ENCODE data around the gene NECTIN1. TPM values are rescaled to one million over a fixed set of nuclear protein-coding genes. Genes with fewer than 3 reads are reported as not detected.

The NECTIN1 gene
- total RNA-seq, 6 donors from 2014 or later: 1.4 to 12.6 (median 7.6) TPM

DNA sequence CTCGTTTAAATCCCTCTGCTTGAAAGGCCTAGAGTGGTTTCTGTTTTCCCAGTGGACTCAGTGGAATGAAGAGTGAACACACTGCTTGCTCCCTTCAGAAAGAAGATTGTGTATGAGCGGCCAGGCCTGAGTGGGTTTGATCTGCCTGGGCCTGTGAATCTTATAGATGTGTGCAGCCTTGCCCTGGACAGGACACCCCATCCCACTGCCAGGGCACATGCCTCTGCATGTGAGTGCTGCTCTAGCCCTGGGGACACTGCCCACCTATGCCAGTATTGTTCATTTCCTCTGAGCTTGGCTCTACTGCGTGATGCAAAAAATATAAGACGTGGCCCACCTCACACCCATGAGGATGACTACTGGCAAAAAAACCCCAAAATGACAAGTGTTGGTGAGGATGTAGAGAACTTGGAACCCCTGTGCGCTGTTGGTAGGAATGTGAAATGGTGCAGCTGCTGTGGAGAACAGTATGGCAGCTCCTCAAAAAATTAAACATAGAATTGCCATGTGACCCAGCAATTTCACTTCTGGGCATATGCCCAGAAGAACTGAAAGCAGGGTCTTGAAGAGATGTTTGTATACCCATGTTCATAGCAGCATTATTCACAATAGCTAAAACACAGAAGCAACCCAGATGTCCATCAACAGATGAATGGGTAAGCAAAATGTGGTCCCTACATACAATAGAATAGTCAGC is 27.3 kb upstream of the NECTIN1 start:
- no peaks in the 10 kb centered on the region for H3K4me1 ChIP-seq
- H3K27ac ChIP-seq: no peak overlapping the region
- H3K27me3 ChIP-seq: no peaks in the 10 kb centered on the region
- ATAC-seq (ENCODE audit: low FRiP score in 2 of 2) (no peak), DNase-seq (no peak)
- no peak for TF ChIP-seq POLR2AphosphoS5 (IDR thresholded peaks at IDR 0.05)
- TF ChIP-seq POLR2A (IDR thresholded peaks at IDR 0.05): no peak
- TF ChIP-seq EP300 (IDR thresholded peaks at IDR 0.05): no peak
- TF ChIP-seq, protein P1, sequence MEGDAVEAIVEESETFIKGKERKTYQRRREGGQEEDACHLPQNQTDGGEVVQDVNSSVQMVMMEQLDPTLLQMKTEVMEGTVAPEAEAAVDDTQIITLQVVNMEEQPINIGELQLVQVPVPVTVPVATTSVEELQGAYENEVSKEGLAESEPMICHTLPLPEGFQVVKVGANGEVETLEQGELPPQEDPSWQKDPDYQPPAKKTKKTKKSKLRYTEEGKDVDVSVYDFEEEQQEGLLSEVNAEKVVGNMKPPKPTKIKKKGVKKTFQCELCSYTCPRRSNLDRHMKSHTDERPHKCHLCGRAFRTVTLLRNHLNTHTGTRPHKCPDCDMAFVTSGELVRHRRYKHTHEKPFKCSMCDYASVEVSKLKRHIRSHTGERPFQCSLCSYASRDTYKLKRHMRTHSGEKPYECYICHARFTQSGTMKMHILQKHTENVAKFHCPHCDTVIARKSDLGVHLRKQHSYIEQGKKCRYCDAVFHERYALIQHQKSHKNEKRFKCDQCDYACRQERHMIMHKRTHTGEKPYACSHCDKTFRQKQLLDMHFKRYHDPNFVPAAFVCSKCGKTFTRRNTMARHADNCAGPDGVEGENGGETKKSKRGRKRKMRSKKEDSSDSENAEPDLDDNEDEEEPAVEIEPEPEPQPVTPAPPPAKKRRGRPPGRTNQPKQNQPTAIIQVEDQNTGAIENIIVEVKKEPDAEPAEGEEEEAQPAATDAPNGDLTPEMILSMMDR (IDR thresholded peaks at IDR 0.05): no peak
- H3K36me3 ChIP-seq: no peaks in the 10 kb centered on the region
- H3K9me3 ChIP-seq: no peaks in the 10 kb centered on the region
- H3K4me3 ChIP-seq: no peak overlapping the region
- 74 to 75% methylated on average over 5 of the region's 5 CpGs for WGBS, 2 donors

DNA sequence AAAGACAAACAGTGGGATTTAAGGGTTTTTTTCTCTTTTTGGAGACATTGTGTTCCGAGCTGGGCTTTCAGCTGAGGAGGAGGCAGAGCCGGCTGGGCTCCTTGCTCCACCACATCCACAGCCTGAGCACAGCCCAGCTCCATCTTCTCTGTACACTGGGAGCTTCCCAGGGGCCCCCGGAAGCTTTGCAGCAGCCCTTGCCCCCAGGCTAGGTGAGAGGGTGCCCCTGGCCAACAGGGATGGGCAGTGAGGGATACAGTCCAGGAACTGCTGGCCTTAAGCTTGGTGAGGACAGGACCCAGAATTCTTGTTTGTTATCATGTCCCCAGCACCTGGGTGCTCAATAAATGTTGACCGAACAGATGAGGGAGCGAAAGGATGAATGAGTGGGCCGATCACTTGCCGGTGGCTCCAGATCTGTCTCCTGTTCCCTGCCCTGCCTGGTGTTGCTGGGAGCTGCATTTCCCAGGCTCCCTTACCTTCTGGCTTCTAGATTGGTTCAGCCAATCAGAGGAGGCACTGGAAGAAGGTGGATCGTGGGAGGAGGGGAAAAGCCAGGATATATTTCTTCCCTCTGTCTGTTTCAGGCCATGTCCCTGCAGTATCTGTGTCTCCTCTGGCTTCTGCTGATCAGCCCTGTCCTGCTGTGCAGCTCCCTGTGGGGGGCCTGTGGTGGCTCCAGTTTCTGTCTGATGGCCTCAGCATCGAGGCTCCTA is 26.5 kb upstream of the NECTIN1 start:
- ATAC-seq (ENCODE audit: low FRiP score in 2 of 2) (no peak), DNase-seq (no peak)
- no peaks in the 10 kb centered on the region for H3K36me3 ChIP-seq
- H3K9me3 ChIP-seq: no peaks in the 10 kb centered on the region
- H3K4me3 ChIP-seq: no peak overlapping the region
- TF ChIP-seq EP300 (IDR thresholded peaks at IDR 0.05) (no peak), POLR2A (IDR thresholded peaks at IDR 0.05) (no peak), POLR2AphosphoS5 (IDR thresholded peaks at IDR 0.05) (no peak)
- TF ChIP-seq, protein P1 (IDR thresholded peaks at IDR 0.05): no peak
- H3K27me3 ChIP-seq: no peaks in the 10 kb centered on the region
- H3K27ac ChIP-seq: no peak overlapping the region
- WGBS, 2 donors: 71 to 75% methylated on average over 9 of the region's 9 CpGs
- no peaks in the 10 kb centered on the region for H3K4me1 ChIP-seq

DNA sequence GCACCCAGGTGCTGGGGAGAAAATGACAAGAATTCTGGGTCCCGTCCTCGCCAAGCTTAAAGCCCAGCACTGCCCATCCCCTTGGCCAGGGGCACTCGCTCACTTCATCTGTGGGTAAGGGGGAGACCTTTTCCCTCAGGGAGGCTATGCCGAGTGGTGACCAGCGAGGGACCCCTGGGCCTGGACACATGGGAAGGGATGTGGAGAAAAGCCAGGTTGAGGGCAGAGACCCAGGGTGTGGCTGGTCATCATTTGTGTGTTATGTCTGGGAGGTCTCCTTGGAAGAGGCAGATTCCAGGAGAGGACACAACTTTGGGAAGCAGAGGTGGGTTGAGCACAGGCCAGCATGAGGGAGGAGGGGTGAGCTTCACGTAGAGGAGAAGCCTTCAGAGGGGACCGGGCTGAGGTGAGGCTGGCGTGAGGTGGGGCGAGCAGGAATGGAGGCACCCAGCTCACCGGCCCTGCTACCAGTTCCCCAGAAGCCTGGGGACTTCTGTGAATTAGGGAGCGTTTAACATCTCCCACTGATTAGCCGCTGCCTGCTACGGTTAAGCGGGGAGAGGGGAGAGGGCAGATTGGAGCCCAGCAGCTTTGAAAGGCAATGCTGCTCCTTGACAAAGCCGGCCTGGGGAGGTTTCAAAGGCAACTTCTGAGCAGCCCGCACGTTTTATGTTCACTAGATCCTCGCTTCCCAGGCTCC is 25.8 kb upstream of the NECTIN1 start:
- Histone ChIP-seq H3K27ac (no peak overlapping the region), H3K4me3 (no peak overlapping the region), H3K4me1 (no peaks in the 10 kb centered on the region), H3K36me3 (no peaks in the 10 kb centered on the region), H3K27me3 (no peaks in the 10 kb centered on the region), H3K9me3 (no peaks in the 10 kb centered on the region)
- ATAC-seq (ENCODE audit: low FRiP score in 2 of 2): no peak
- 69 to 72% methylated on average over 16 to 18 of the region's 18 CpGs for WGBS, 2 donors
- TF ChIP-seq, protein P1 (IDR thresholded peaks at IDR 0.05): no peak
- DNase-seq: no peak

DNA sequence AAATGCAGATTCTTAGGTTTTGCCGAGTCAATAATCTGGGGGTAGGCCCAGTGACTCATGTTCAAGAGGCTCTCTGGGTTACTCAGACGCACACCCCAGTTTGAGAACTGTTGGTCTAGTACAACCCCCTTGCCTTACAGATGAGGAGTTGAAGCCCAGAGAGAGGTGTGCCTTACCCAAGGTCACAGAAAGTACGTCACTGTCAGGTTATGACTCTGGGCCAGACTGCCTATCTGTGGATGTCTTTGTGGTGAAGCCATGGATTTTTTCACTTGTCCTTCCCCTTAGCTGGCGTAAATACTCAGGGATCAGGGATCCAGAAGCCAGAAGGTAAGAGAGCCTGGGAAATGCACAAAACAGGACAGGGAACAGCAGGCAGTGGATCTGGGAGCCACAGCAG is 25.2 kb upstream of the NECTIN1 start:
- TF ChIP-seq POLR2A (IDR thresholded peaks at IDR 0.05) (no peak), EP300 (IDR thresholded peaks at IDR 0.05) (no peak), POLR2AphosphoS5 (IDR thresholded peaks at IDR 0.05) (no peak)
- TF ChIP-seq, protein P1 (IDR thresholded peaks at IDR 0.05): no peak
- H3K4me3 ChIP-seq: no peak overlapping the region
- no peaks in the 10 kb centered on the region for H3K4me1 ChIP-seq
- 68 to 76% methylated on average over 2 to 4 of the region's 4 CpGs for WGBS, 2 donors
- no peaks in the 10 kb centered on the region for H3K9me3 ChIP-seq
- H3K27ac ChIP-seq: no peak overlapping the region
- DNase-seq: no peak
- no peaks in the 10 kb centered on the region for H3K36me3 ChIP-seq
- H3K27me3 ChIP-seq: no peaks in the 10 kb centered on the region
- no peak for ATAC-seq (ENCODE audit: low FRiP score in 2 of 2)

Measured in upper lobe of left lung (tissue), 6 donors.